HL-60 (cell line): ENCODE data around the gene CLSTN1.

Experiments
- DNase-seq, 2 experiments: peaks; one replicate each; pipeline ENCODE4 v3.0.0-alpha.2; 2010 to 2020; ENCODE audit warnings: low read depth in 1 of 2, low spot score in 1 of 2
- H3K27ac ChIP-seq: fragments of 250-450 bp; sonication (Bioruptor Pico); replicated peaks from 2 replicates; pipeline ENCODE4 v1.5.1; 2020; ENCODE audit warnings: mild to moderate bottlenecking, moderate library complexity
- H3K27me3 ChIP-seq: fragments of 250-450 bp; sonication (Bioruptor Pico); 2 replicates; pipeline ENCODE4 v1.5.1; 2021; ENCODE audit warnings: mild to moderate bottlenecking, moderate library complexity; ENCODE audit not compliant: insufficient read depth, poor library complexity, severe bottlenecking
- H3K4me3 ChIP-seq: replicated peaks from 2 replicates; pipeline ENCODE4 v1.5.1; 2011; ENCODE audit warnings: mild to moderate bottlenecking, control low read depth, low read length; ENCODE audit not compliant: insufficient read depth
- CTCF ChIP-seq: IDR thresholded peaks from one replicate; pipeline ENCODE4 v1.5.1; 2011; ENCODE audit warnings: low read length, control low read depth, inconsistent platforms; ENCODE audit not compliant: insufficient read depth
- GABPA ChIP-seq: IDR thresholded peaks from 2 replicates; pipeline ENCODE4 v1.6.1; 2012; ENCODE audit warnings: low read depth
- POLR2AphosphoS5 ChIP-seq: IDR thresholded peaks from 2 replicates; pipeline ENCODE4 v1.6.1; 2012; ENCODE audit warnings: low read depth
- REST ChIP-seq: IDR thresholded peaks from 2 replicates; pipeline ENCODE4 v1.6.1; 2012; ENCODE audit warnings: low read depth; ENCODE audit not compliant: insufficient replicate concordance
- SPI1 ChIP-seq: IDR thresholded peaks from 2 replicates; pipeline ENCODE4 v1.6.1; 2012; ENCODE audit warnings: low read depth, mild to moderate bottlenecking, borderline replicate concordance
- long read RNA-seq: library from polyadenylated mRNA; unstranded; transcript quantifications from one replicate; pipeline ENCODE4 v2.0.0, GENCODE V29; 2020

The CLSTN1 gene
- long read RNA-seq, partial matches to known transcripts = 2 of 3 reads
- long read RNA-seq, other reads (novel, unspliced or antisense) = 1 of 3 reads

- no peak for TF ChIP-seq GABPA
- TF ChIP-seq CTCF = no peak
- no peak for TF ChIP-seq SPI1
- TF ChIP-seq REST = no peak
- no peak for TF ChIP-seq POLR2AphosphoS5
- peak; percentile 69 to 82 for DNase-seq
- Histone ChIP-seq H3K27ac (no peak within 1 kb of the TSS; the same call in 1 of the 2 replicates), H3K27me3 (no peaks in the 10 kb centered on the region), H3K4me3 (peak within 1 kb of the TSS; percentile 98)
These were observed at the start of gene CLSTN1 for GRCh38 chr1:9823943-9824701. CLSTN1 (minus strand) TSS chr1:9823965; CDS start chr1:9823733, 232 bp downstream.

- TF ChIP-seq CTCF = no peak
- no peak for TF ChIP-seq POLR2AphosphoS5
- no peak for TF ChIP-seq GABPA
- TF ChIP-seq REST = no peak
- TF ChIP-seq SPI1 = no peak
- H3K4me3 ChIP-seq = no peak overlapping the region
These were observed 49.6 kb upstream of the CLSTN1 start for GRCh38 chr1:9873385-9873784.

GRCh38 chr1:9872430-9873165 is 48.8 kb upstream of the CLSTN1 start:
- no peak for TF ChIP-seq GABPA
- no peak for TF ChIP-seq CTCF
- TF ChIP-seq SPI1 = no peak
- no peak for DNase-seq

More at GRCh38 chr1:9873385-9873784, 49.6 kb upstream of the CLSTN1 start:
- no peak for DNase-seq
- no peaks in the 10 kb centered on the region for H3K27me3 ChIP-seq
- H3K27ac ChIP-seq = no peak overlapping the region

More at GRCh38 chr1:9872430-9873165, 48.8 kb upstream of the CLSTN1 start:
- Histone ChIP-seq H3K4me3 (no peak overlapping the region), H3K27ac (no peak overlapping the region), H3K27me3 (no peaks in the 10 kb centered on the region)
